HK-2 (cell line): ENCODE data around the gene MON1A.

Source experiments
- DNase-seq: peaks from one replicate; pipeline ENCODE4 v3.0.0-alpha.2; 2018; ENCODE audit not compliant: unreplicated experiment

Gene MON1A

GRCh38 chr3:49889296-49889695 lies 40.3 kb downstream of the MON1A start:
- no peak for DNase-seq

- DNase-seq: no peak
Measured at GRCh38 chr3:49886922-49887265, 42.7 kb downstream of the MON1A start.

GRCh38 chr3:49883998-49884397 lies 45.6 kb downstream of the MON1A start:
- DNase-seq: no peak

- no peak for DNase-seq
Measured at GRCh38 chr3:49882166-49882565, 47.4 kb downstream of the MON1A start.

- DNase-seq: no peak
Measured at GRCh38 chr3:49880581-49881315, 48.9 kb downstream of the MON1A start.

GRCh38 chr3:49879721-49880120 lies 49.9 kb downstream of the MON1A start:
- no peak for DNase-seq

GRCh38 chr3:49878686-49879085 lies 50.9 kb downstream of the MON1A start:
- no peak for DNase-seq

- DNase-seq: no peak
Measured at GRCh38 chr3:49877716-49878115, 51.9 kb downstream of the MON1A start.

GRCh38 chr3:49876567-49876966 lies 53.0 kb downstream of the MON1A start:
- DNase-seq: no peak

GRCh38 chr3:49873623-49874022 lies 56.0 kb downstream of the MON1A start:
- no peak for DNase-seq

GRCh38 chr3:49872801-49873281 lies 56.8 kb downstream of the MON1A start:
- no peak for DNase-seq

GRCh38 chr3:49871531-49872153 lies 58.0 kb downstream of the MON1A start:
- no peak for DNase-seq

GRCh38 chr3:49869525-49870126 lies 60.0 kb downstream of the MON1A start, which contains the start of gene CAMKV:
TSS of gene CAMKV (minus strand) at chr3:49869906. CDS start at chr3:49862388, 7,518 bp downstream.
- DNase-seq: no peak

GRCh38 chr3:49868862-49869466 lies 60.6 kb downstream of the MON1A start:
- DNase-seq: no peak

GRCh38 chr3:49867871-49868321 lies 61.7 kb downstream of the MON1A start:
- no peak for DNase-seq

GRCh38 chr3:49867400-49867799 lies 62.2 kb downstream of the MON1A start:
- DNase-seq: no peak

GRCh38 chr3:49865198-49865784 lies 64.3 kb downstream of the MON1A start:
- DNase-seq: no peak

GRCh38 chr3:49864505-49864904 lies 65.1 kb downstream of the MON1A start:
- no peak for DNase-seq

- DNase-seq: no peak
Measured at GRCh38 chr3:49859576-49860305, 69.9 kb downstream of the MON1A start.
